ENCODE results near the gene WNT1.

Gene WNT1

GRCh38 chr12:49028666-49029275, 50.6 kb downstream of the WNT1 start:
- H3K4me1 ChIP-seq (ENCODE audit: control insufficient read depth in 1 of 2, insufficient read depth in 1 of 2, low read depth in 1 of 2, low read length in 1 of 2) = peaks cover 21 to 24% of the 10 kb centered on the region in 2 experiments
- peak overlapping the region; percentile 73 for H3K27ac ChIP-seq
- peaks cover 100% of the 10 kb centered on the region for H3K36me3 ChIP-seq
- no peak for TF ChIP-seq CTCF (IDR thresholded peaks at IDR 0.05)
- H3K27me3 ChIP-seq = no peaks in the 10 kb centered on the region
- H3K9me3 ChIP-seq = no peaks in the 10 kb centered on the region
- H3K4me3 ChIP-seq (ENCODE audit: low read depth in 1 of 2, low read length in 1 of 2) = no peak overlapping the region

- H3K4me3 ChIP-seq (ENCODE audit: low read depth in 1 of 2, low read length in 1 of 2) = no peak overlapping the region
- no peak for TF ChIP-seq CTCF (IDR thresholded peaks at IDR 0.05)
Measured at GRCh38 chr12:49030119-49030518, 52.0 kb downstream of the WNT1 start.

GRCh38 chr12:49030714-49031572, 52.8 kb downstream of the WNT1 start:
- TF ChIP-seq CTCF (IDR thresholded peaks at IDR 0.05) = no peak
- no peak overlapping the region for H3K27ac ChIP-seq
- H3K27me3 ChIP-seq = no peaks in the 10 kb centered on the region
- peaks cover 31 to 32% of the 10 kb centered on the region in 2 experiments for H3K4me1 ChIP-seq (ENCODE audit: control insufficient read depth in 1 of 2, insufficient read depth in 1 of 2, low read depth in 1 of 2, low read length in 1 of 2)
- no peaks in the 10 kb centered on the region for H3K9me3 ChIP-seq
- H3K36me3 ChIP-seq = peaks cover 100% of the 10 kb centered on the region
- no peak overlapping the region for H3K4me3 ChIP-seq (ENCODE audit: low read depth in 1 of 2, low read length in 1 of 2)

More at GRCh38 chr12:49030119-49030518, 52.0 kb downstream of the WNT1 start:
- Histone ChIP-seq H3K9me3 (no peaks in the 10 kb centered on the region), H3K27ac (peak overlapping the region; percentile 36), H3K27me3 (no peaks in the 10 kb centered on the region), H3K4me1 (ENCODE audit: control insufficient read depth in 1 of 2, insufficient read depth in 1 of 2, low read depth in 1 of 2, low read length in 1 of 2) (peaks cover 23 to 24% of the 10 kb centered on the region in 2 experiments), H3K36me3 (peaks cover 100% of the 10 kb centered on the region)

GRCh38 chr12:49031573-49032161, 53.5 kb downstream of the WNT1 start:
- Histone ChIP-seq H3K4me1 (ENCODE audit: control insufficient read depth in 1 of 2, insufficient read depth in 1 of 2, low read depth in 1 of 2, low read length in 1 of 2) (peaks cover 32 to 35% of the 10 kb centered on the region in 2 experiments), H3K4me3 (ENCODE audit: low read depth in 1 of 2, low read length in 1 of 2) (no peak overlapping the region), H3K36me3 (peaks cover 97% of the 10 kb centered on the region), H3K9me3 (no peaks in the 10 kb centered on the region), H3K27me3 (no peaks in the 10 kb centered on the region), H3K27ac (no peak overlapping the region)
- TF ChIP-seq CTCF (IDR thresholded peaks at IDR 0.05) = no peak

Measured in neutrophil (primary cell).